ENCODE results near the gene SLC6A4. TPM values are rescaled to one million over a fixed set of nuclear protein-coding genes. Genes with fewer than 3 reads are reported as not detected.

Gene SLC6A4
- polyA plus RNA-seq, 1 donor (not counting 4 experiments of a cell fraction or from before 2014, with no cell fraction given): not detected

DNA sequence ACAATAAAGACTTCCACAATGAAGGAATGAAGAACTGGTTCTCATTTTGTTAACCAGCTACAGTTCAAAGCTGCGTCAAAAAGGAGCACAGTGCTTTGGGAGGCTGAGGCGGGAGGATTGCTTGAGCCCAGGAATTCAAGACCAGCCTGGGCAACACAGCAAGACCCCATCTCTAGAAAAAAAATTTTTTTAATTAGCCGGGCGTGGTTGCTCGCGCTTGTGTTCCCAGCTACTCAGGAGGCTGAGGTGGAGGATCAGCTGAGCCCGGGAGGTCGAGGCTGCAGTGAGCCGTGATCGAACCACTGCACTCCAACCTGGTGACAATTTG is 764 bp upstream of the SLC6A4 start:
- Histone ChIP-seq H3K9ac (ENCODE audit: control insufficient read depth, extremely low read depth, insufficient read depth, low read length) (no peak overlapping the region), H3K9me1 (ENCODE audit: control insufficient read depth, extremely low read depth, insufficient read depth, low read length) (no peaks in the 10 kb centered on the region), H3K4me3 (ENCODE audit: control insufficient read depth in 2 of 3, extremely low read depth in 1 of 3, insufficient read depth in 2 of 3, low read depth in 1 of 3, low read length in 3 of 3) (peak overlapping the region in 1 of 3 experiments; percentile 59), H3K27ac (ENCODE audit: control insufficient read depth, insufficient read depth, low read length) (no peak overlapping the region), H2AFZ (ENCODE audit: control insufficient read depth, low read length) (no peak overlapping the region), H3K9me3 (ENCODE audit: control insufficient read depth, low read depth, low read length) (no peaks in the 10 kb centered on the region), H4K20me1 (ENCODE audit: control insufficient read depth, extremely low read depth, insufficient read depth, low read length) (no peaks in the 10 kb centered on the region), H3K79me2 (ENCODE audit: control insufficient read depth, insufficient read depth, low read length) (no peaks in the 10 kb centered on the region), H3K36me3 (ENCODE audit: control insufficient read depth in 2 of 2, extremely low read depth in 1 of 2, insufficient read depth in 2 of 2, low read length in 2 of 2) (no peaks in the 10 kb centered on the region), H3K4me2 (ENCODE audit: control insufficient read depth, extremely low read depth, insufficient read depth, low read depth, low read length) (peak overlapping the region; percentile 82), H3K27me3 (ENCODE audit: control insufficient read depth, extremely low read depth, insufficient read depth, low read length) (peaks cover 81% of the 10 kb centered on the region), H3K4me1 (ENCODE audit: control insufficient read depth, extremely low read depth, insufficient read depth, low read length) (peaks cover 8% of the 10 kb centered on the region)
- no peak for FAIRE-seq
- no peak for DNase-seq (ENCODE audit: low read depth, low spot score)
- TF ChIP-seq EZH2 (IDR thresholded peaks at IDR 0.05; ENCODE audit: low read length): peak; percentile 2
- TF ChIP-seq, protein P1, sequence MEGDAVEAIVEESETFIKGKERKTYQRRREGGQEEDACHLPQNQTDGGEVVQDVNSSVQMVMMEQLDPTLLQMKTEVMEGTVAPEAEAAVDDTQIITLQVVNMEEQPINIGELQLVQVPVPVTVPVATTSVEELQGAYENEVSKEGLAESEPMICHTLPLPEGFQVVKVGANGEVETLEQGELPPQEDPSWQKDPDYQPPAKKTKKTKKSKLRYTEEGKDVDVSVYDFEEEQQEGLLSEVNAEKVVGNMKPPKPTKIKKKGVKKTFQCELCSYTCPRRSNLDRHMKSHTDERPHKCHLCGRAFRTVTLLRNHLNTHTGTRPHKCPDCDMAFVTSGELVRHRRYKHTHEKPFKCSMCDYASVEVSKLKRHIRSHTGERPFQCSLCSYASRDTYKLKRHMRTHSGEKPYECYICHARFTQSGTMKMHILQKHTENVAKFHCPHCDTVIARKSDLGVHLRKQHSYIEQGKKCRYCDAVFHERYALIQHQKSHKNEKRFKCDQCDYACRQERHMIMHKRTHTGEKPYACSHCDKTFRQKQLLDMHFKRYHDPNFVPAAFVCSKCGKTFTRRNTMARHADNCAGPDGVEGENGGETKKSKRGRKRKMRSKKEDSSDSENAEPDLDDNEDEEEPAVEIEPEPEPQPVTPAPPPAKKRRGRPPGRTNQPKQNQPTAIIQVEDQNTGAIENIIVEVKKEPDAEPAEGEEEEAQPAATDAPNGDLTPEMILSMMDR (optimal IDR thresholded peaks at IDR 0.05 in 1 of 3, IDR thresholded peaks at IDR 0.05 in 1 of 3, conservative IDR thresholded peaks at IDR 0.05 in 1 of 3; ENCODE audit: extremely low read depth in 1 of 3, insufficient read depth in 2 of 3, low read length in 3 of 3): no peak
- dilution Hi-C loops (cut with MboI; ENCODE audit: extremely low pct_ligation_motif_present, low sequenced_read_pairs): no loop called here

DNA sequence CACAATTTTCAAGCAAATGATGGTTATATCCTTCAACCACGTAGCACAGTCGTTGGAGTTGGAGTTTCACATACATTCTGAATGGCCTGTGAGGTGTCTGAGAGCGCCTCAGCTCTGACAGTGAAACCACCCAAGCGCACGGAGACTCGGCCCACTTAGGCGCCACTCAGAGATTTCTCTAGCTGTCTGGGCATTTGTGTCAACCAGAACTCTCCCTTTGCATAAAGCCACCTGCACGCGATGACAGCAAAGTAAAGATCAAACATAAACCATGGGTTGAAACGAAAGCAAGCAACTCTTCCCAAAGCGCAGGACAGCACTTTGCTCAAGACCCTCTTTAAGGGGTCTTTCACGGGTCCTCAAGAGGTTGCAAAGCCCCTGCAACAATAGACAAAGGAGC is 533 bp downstream of the SLC6A4 start:
- Histone ChIP-seq H2AFZ (ENCODE audit: control insufficient read depth, low read length) (no peak overlapping the region), H3K9me1 (ENCODE audit: control insufficient read depth, extremely low read depth, insufficient read depth, low read length) (no peaks in the 10 kb centered on the region), H3K79me2 (ENCODE audit: control insufficient read depth, insufficient read depth, low read length) (no peaks in the 10 kb centered on the region), H3K4me3 (ENCODE audit: control insufficient read depth in 2 of 3, extremely low read depth in 1 of 3, insufficient read depth in 2 of 3, low read depth in 1 of 3, low read length in 3 of 3) (peak overlapping the region in 1 of 3 experiments; percentile 59), H3K9me3 (ENCODE audit: control insufficient read depth, low read depth, low read length) (no peaks in the 10 kb centered on the region), H3K4me1 (ENCODE audit: control insufficient read depth, extremely low read depth, insufficient read depth, low read length) (peaks cover 8% of the 10 kb centered on the region), H3K27me3 (ENCODE audit: control insufficient read depth, extremely low read depth, insufficient read depth, low read length) (peaks cover 81% of the 10 kb centered on the region), H3K36me3 (ENCODE audit: control insufficient read depth in 2 of 2, extremely low read depth in 1 of 2, insufficient read depth in 2 of 2, low read length in 2 of 2) (no peaks in the 10 kb centered on the region), H3K27ac (ENCODE audit: control insufficient read depth, insufficient read depth, low read length) (no peak overlapping the region), H3K9ac (ENCODE audit: control insufficient read depth, extremely low read depth, insufficient read depth, low read length) (no peak overlapping the region), H4K20me1 (ENCODE audit: control insufficient read depth, extremely low read depth, insufficient read depth, low read length) (no peaks in the 10 kb centered on the region), H3K4me2 (ENCODE audit: control insufficient read depth, extremely low read depth, insufficient read depth, low read depth, low read length) (peak overlapping the region; percentile 82)
- dilution Hi-C loops (cut with MboI; ENCODE audit: extremely low pct_ligation_motif_present, low sequenced_read_pairs): no loop called here
- no peak for FAIRE-seq
- TF ChIP-seq EZH2 (IDR thresholded peaks at IDR 0.05; ENCODE audit: low read length): peak; percentile 77
- TF ChIP-seq, protein P1 (optimal IDR thresholded peaks at IDR 0.05 in 1 of 3, IDR thresholded peaks at IDR 0.05 in 1 of 3, conservative IDR thresholded peaks at IDR 0.05 in 1 of 3; ENCODE audit: extremely low read depth in 1 of 3, insufficient read depth in 2 of 3, low read length in 3 of 3): no peak
- no peak for DNase-seq (ENCODE audit: low read depth, low spot score)

Data from keratinocyte (primary cell).